Measurements from ENCODE around the gene FBXO28.
A peak's percentile ranks its signal among the peaks of the same experiment; 100 is the strongest.
"Not testable (repeated sequence)": the region's sequence is repeated elsewhere in the genome, so short reads cannot be mapped to it uniquely, and the experiment has no call there.

The FBXO28 gene

GRCh38 chr1:224113918-224114786, at the start of gene FBXO28:
TSS of gene FBXO28 (plus strand) at chr1:224114111. CDS start at chr1:224114130, 19 bp downstream.
- peak; percentile 86 to 90 for DNase-seq (ENCODE audit: low read depth in 1 of 2, low spot score in 1 of 2)

GRCh38 chr1:224064150-224064549, 49.8 kb upstream of the FBXO28 start:
- no peak for DNase-seq (ENCODE audit: low read depth in 1 of 2, low spot score in 1 of 2)

GRCh38 chr1:224065455-224065854, 48.5 kb upstream of the FBXO28 start:
- DNase-seq (ENCODE audit: low read depth in 1 of 2, low spot score in 1 of 2): no peak

GRCh38 chr1:224067207-224067606, 46.7 kb upstream of the FBXO28 start:
- DNase-seq (ENCODE audit: low read depth in 1 of 2, low spot score in 1 of 2): no peak

- DNase-seq (ENCODE audit: low read depth in 1 of 2, low spot score in 1 of 2): no peak
Observed at GRCh38 chr1:224067621-224068457, 46.1 kb upstream of the FBXO28 start.

GRCh38 chr1:224068458-224069072, 45.3 kb upstream of the FBXO28 start:
- DNase-seq (ENCODE audit: low read depth in 1 of 2, low spot score in 1 of 2): no peak

GRCh38 chr1:224069138-224069537, 44.8 kb upstream of the FBXO28 start:
- no peak for DNase-seq (ENCODE audit: low read depth in 1 of 2, low spot score in 1 of 2)

GRCh38 chr1:224070521-224070920, 43.4 kb upstream of the FBXO28 start:
- DNase-seq (ENCODE audit: low read depth in 1 of 2, low spot score in 1 of 2): no peak

- DNase-seq (ENCODE audit: low read depth in 1 of 2, low spot score in 1 of 2): no peak
Observed at GRCh38 chr1:224076407-224076806, 37.5 kb upstream of the FBXO28 start.

GRCh38 chr1:224079644-224080043, 34.3 kb upstream of the FBXO28 start:
- not testable (repeated sequence) for DNase-seq (ENCODE audit: low read depth in 1 of 2, low spot score in 1 of 2)

- DNase-seq (ENCODE audit: low read depth in 1 of 2, low spot score in 1 of 2): no peak
Observed at GRCh38 chr1:224080115-224080774, 33.7 kb upstream of the FBXO28 start.

GRCh38 chr1:224081604-224082003, 32.3 kb upstream of the FBXO28 start:
- no peak for DNase-seq (ENCODE audit: low read depth in 1 of 2, low spot score in 1 of 2)

GRCh38 chr1:224082146-224082545, 31.8 kb upstream of the FBXO28 start:
- no peak for DNase-seq (ENCODE audit: low read depth in 1 of 2, low spot score in 1 of 2)

- DNase-seq (ENCODE audit: low read depth in 1 of 2, low spot score in 1 of 2): no peak
Observed at GRCh38 chr1:224084867-224085266, 29.0 kb upstream of the FBXO28 start.

- DNase-seq (ENCODE audit: low read depth in 1 of 2, low spot score in 1 of 2): no peak
Observed at GRCh38 chr1:224085421-224086108, 28.3 kb upstream of the FBXO28 start.

GRCh38 chr1:224087286-224087794, 26.6 kb upstream of the FBXO28 start:
- no peak for DNase-seq (ENCODE audit: low read depth in 1 of 2, low spot score in 1 of 2)

GRCh38 chr1:224089583-224089982, 24.3 kb upstream of the FBXO28 start:
- DNase-seq (ENCODE audit: low read depth in 1 of 2, low spot score in 1 of 2): no peak

GRCh38 chr1:224090116-224090515, 23.8 kb upstream of the FBXO28 start:
- no peak for DNase-seq (ENCODE audit: low read depth in 1 of 2, low spot score in 1 of 2)

- DNase-seq (ENCODE audit: low read depth in 1 of 2, low spot score in 1 of 2): no peak
Observed at GRCh38 chr1:224092111-224092510, 21.8 kb upstream of the FBXO28 start.

- no peak for DNase-seq (ENCODE audit: low read depth in 1 of 2, low spot score in 1 of 2)
Observed at GRCh38 chr1:224092601-224093000, 21.3 kb upstream of the FBXO28 start.
